H1 (cell line): ENCODE measurements around the gene LIFR. TPM values are rescaled to one million over a fixed set of nuclear protein-coding genes. Genes with fewer than 3 reads are reported as not detected.

ENCODE experiments used
- CTCF ChIA-PET: fragments of 300-600 bp; sonication (Branson Sonifier 250); formaldehyde crosslinking; loops from one replicate; lab custom pipeline; 2021; ENCODE audit not compliant: partially characterized antibody; lab: Charles Lee
- POLR2A ChIA-PET: fragments of 300-600 bp; sonication (Branson Sonifier 250); formaldehyde crosslinking; loops from one replicate; lab custom pipeline; 2021; ENCODE audit warnings: inconsistent platforms; ENCODE audit not compliant: partially characterized antibody; lab: Charles Lee
- DNase-seq, 2 experiments: peaks; one replicate each; pipeline versions ENCODE4 v3.0.0 to v3.0.0-alpha.2; 2010 to 2022; ENCODE audit warnings: low spot score in 2 of 2, low read depth in 1 of 2, mixed read lengths in 1 of 2
- FAIRE-seq: peaks from 2 replicates; lab custom pipeline; 2011; peaks lifted over from hg19 to GRCh38; lab: Jason Lieb, UNC
- H2AFZ ChIP-seq: 2 replicates; pipeline ENCODE4 v1.8.1; 2012; ENCODE audit warnings: low read length, inconsistent platforms
- H2AK5ac ChIP-seq: 2 replicates; pipeline ENCODE4 v1.6.1; 2013; ENCODE audit warnings: low read depth, low read length
- H2BK120ac ChIP-seq: replicated peaks from 2 replicates; pipeline ENCODE3; 2013; ENCODE audit warnings: low read depth, low read length, inconsistent platforms
- H2BK12ac ChIP-seq: 2 replicates; pipeline ENCODE4 v1.6.1; 2013; ENCODE audit warnings: low read depth, low read length
- H2BK15ac ChIP-seq: 2 replicates; pipeline ENCODE4 v1.6.1; 2013; ENCODE audit warnings: low read length
- H2BK20ac ChIP-seq: 2 replicates; pipeline ENCODE4 v1.6.1; 2013; ENCODE audit warnings: low read length
- H2BK5ac ChIP-seq: 2 replicates; pipeline ENCODE4 v1.6.1; 2013; ENCODE audit warnings: low read depth, low read length
- H3K14ac ChIP-seq: 2 replicates; pipeline ENCODE4 v1.6.1; 2013; ENCODE audit warnings: inconsistent platforms; ENCODE audit not compliant: insufficient read length
- H3K18ac ChIP-seq: 2 replicates; pipeline ENCODE4 v1.6.1; 2013; ENCODE audit warnings: low read length; ENCODE audit errors: extremely low read depth
- H3K23ac ChIP-seq: 2 replicates; pipeline ENCODE4 v1.6.1; 2013; ENCODE audit warnings: inconsistent platforms; ENCODE audit not compliant: insufficient read length
- H3K23me2 ChIP-seq: 2 replicates; pipeline ENCODE4 v1.6.1; 2013; ENCODE audit warnings: low read depth, low read length
- H3K27ac ChIP-seq: 2 replicates; pipeline ENCODE4 v1.6.1; 2011; ENCODE audit warnings: low read depth, low read length, inconsistent platforms
- H3K27me3 ChIP-seq, 4 experiments: replicated peaks in 1 of 4; 1 replicate in 1 of 4; 2 replicates in 3 of 4; pipeline versions ENCODE4 v1.6.1 to v1.8.1; 2011 to 2013; ENCODE audit warnings: low read length in 3 of 4, mild to moderate bottlenecking in 3 of 4, inconsistent platforms in 2 of 4, mixed read lengths in 2 of 4, moderate library complexity in 1 of 4; ENCODE audit not compliant: control insufficient read depth in 3 of 4, insufficient read depth in 3 of 4; ENCODE audit errors: extremely low read depth in 1 of 4
- H3K36me3 ChIP-seq, 4 experiments: 2 replicates each; pipeline versions ENCODE4 v1.6.1 to v1.8.1; 2011 to 2013; ENCODE audit warnings: mild to moderate bottlenecking in 4 of 4, low read length in 3 of 4, moderate library complexity in 2 of 4, control low read depth in 1 of 4, inconsistent platforms in 1 of 4; ENCODE audit not compliant: insufficient read depth in 4 of 4, control insufficient read depth in 2 of 4
- H3K4ac ChIP-seq: replicated peaks from 2 replicates; pipeline ENCODE3; 2013; ENCODE audit warnings: low read length, low read depth, mixed read lengths, inconsistent platforms; ENCODE audit not compliant: insufficient read length
- H3K4me1 ChIP-seq, 4 experiments: replicated peaks in 1 of 4; 1 replicate in 1 of 4; 2 replicates in 3 of 4; pipeline versions ENCODE4 v1.6.1 to v1.8.1; 2011 to 2013; ENCODE audit warnings: low read length in 3 of 4, inconsistent platforms in 2 of 4, mixed read lengths in 1 of 4; ENCODE audit not compliant: insufficient read depth in 4 of 4, control insufficient read depth in 3 of 4
- H3K4me2 ChIP-seq, 2 experiments: 2 replicates each; pipeline versions ENCODE4 v1.6.1 to v1.8.1; 2011 to 2013; ENCODE audit warnings: low read depth in 2 of 2, low read length in 2 of 2, control low read depth in 1 of 2, inconsistent platforms in 1 of 2, mild to moderate bottlenecking in 1 of 2; ENCODE audit not compliant: insufficient read depth in 1 of 2
- H3K4me3 ChIP-seq, 4 experiments: fragments of 200-600, 300-600 bp in 1 of 4; sonication (generic), shearing (Covaris generic), sonication (Bioruptor Twin) in 1 of 4; 2 replicates each; pipeline versions ENCODE4 v1.5.1 to v1.8.1; 2011 to 2016; ENCODE audit warnings: low read length in 4 of 4, low read depth in 3 of 4, control low read depth in 2 of 4, inconsistent platforms in 2 of 4, mild to moderate bottlenecking in 2 of 4, mixed read lengths in 1 of 4, moderate library complexity in 1 of 4; ENCODE audit not compliant: insufficient read depth in 2 of 4; ENCODE audit errors: extremely low read depth in 1 of 4
- H3K56ac ChIP-seq: replicated peaks from 2 replicates; pipeline ENCODE3; 2013; ENCODE audit warnings: low read depth, mild to moderate bottlenecking, mixed read lengths, low read length, inconsistent platforms; ENCODE audit not compliant: insufficient read length
- H3K79me1 ChIP-seq: 2 replicates; pipeline ENCODE4 v1.6.1; 2013; ENCODE audit warnings: low read depth, low read length, control low read depth
- H3K79me2 ChIP-seq, 2 experiments: 2 replicates each; pipeline versions ENCODE4 v1.6.1 to v1.8.1; 2012 to 2013; ENCODE audit warnings: low read length in 2 of 2, mild to moderate bottlenecking in 2 of 2, inconsistent platforms in 1 of 2; ENCODE audit not compliant: insufficient read depth in 2 of 2, control insufficient read depth in 1 of 2
- H3K9ac ChIP-seq, 4 experiments: replicated peaks in 1 of 4; 1 replicate in 1 of 4; 2 replicates in 3 of 4; pipeline versions ENCODE4 v1.6.1 to v1.8.1; 2011 to 2013; ENCODE audit warnings: low read depth in 3 of 4, low read length in 3 of 4, control low read depth in 2 of 4, mild to moderate bottlenecking in 2 of 4, moderate library complexity in 2 of 4, inconsistent platforms in 1 of 4; ENCODE audit errors: extremely low read depth in 1 of 4
- H3K9me3 ChIP-seq, 2 experiments: 2 replicates each; pipeline versions ENCODE4 v1.6.1 to v1.8.1; 2012 to 2013; ENCODE audit warnings: mild to moderate bottlenecking in 2 of 2, moderate library complexity in 2 of 2, control low read depth in 1 of 2, inconsistent platforms in 1 of 2, low read depth in 1 of 2, low read length in 1 of 2, mixed read lengths in 1 of 2; ENCODE audit not compliant: insufficient read depth in 2 of 2
- H4K20me1 ChIP-seq, 2 experiments: replicated peaks in 1 of 2; 2 replicates each; pipeline versions ENCODE3 to v1.8.1; 2011 to 2013; ENCODE audit warnings: inconsistent platforms in 2 of 2, low read length in 2 of 2, mild to moderate bottlenecking in 1 of 2; ENCODE audit not compliant: insufficient read depth in 2 of 2, control insufficient read depth in 1 of 2
- H4K5ac ChIP-seq: 2 replicates; pipeline ENCODE4 v1.6.1; 2013; ENCODE audit warnings: low read length, low read depth, mixed read lengths, inconsistent platforms; ENCODE audit not compliant: insufficient read length
- H4K8ac ChIP-seq: 2 replicates; pipeline ENCODE4 v1.8.0; 2013; ENCODE audit warnings: mild to moderate bottlenecking, moderate library complexity, low read length, inconsistent platforms; ENCODE audit not compliant: insufficient read depth; ENCODE audit errors: extremely low read depth
- H4K91ac ChIP-seq: replicated peaks from 2 replicates; pipeline ENCODE3; 2013; ENCODE audit warnings: low read length, mixed read lengths, inconsistent platforms; ENCODE audit not compliant: insufficient read length
- MAX ChIP-seq: IDR thresholded peaks from 2 replicates; pipeline ENCODE4 v1.6.1; 2012; ENCODE audit warnings: inconsistent platforms
- WGBS, 2 experiments: shearing (Covaris generic) in 1 of 2; methylation state at CpG; one replicate each; pipeline versions ENCODE4 v1.1.6 to v1.1.7; 2013 to 2015; ENCODE audit warnings: low lambda C conversion rate in 2 of 2, mixed read lengths in 2 of 2, inconsistent platforms in 1 of 2, low coverage in 1 of 2, missing lambda C conversion rate in 1 of 2; ENCODE audit not compliant: insufficient replicate concordance in 2 of 2, insufficient coverage in 1 of 2, insufficient read length in 1 of 2; ENCODE audit errors: extremely low coverage in 1 of 2, missing lambda C conversion rate in 1 of 2; 5-methylcytosine and 5-hydroxymethylcytosine counted together
- polyA plus RNA-seq, 7 experiments: library from polyadenylated mRNA; depleted of rRNA in 3 of 7; stranded (reverse) in 5 of 7; unstranded in 2 of 7; fragments of >200 nt in 5 of 7; fragments of 200-250 nt in 2 of 7; gene quantifications; 1 replicate in 5 of 7; 2 replicates in 1 of 7; 4 replicates in 1 of 7; pipeline versions ENCODE4 v1.2.1 to v1.2.3, GENCODE V29; 2011 to 2013; ENCODE audit warnings: missing spikeins in 2 of 7, mixed read lengths in 2 of 7
- total RNA-seq: library from RNA; stranded (reverse); fragmentation: NEBNext Ultra II Directional; extraction: Animal tissue kit (Norgen Biotek cat#: 25700); gene quantifications from 2 replicates; pipeline ENCODE4 v1.2.1, GENCODE V29; 2021

The LIFR gene
- total and polyA plus RNA-seq, 2 of the 8 experiments (the other 6 are each of a cell fraction or from before 2014, with no cell fraction given): 2.0 to 18.9 TPM

GRCh38 chr5:38443390-38443789 lies 113.1 kb downstream of the LIFR start:
- CTCF ChIA-PET: interaction anchor here (1.1 to 5.4 kb wide), 6 partner anchors 9 to 365 kb away, joined by 3 to 63 read pairs (median 4); no protein-coding TSS in a partner anchor

More at GRCh38 chr5:38443390-38443789, 113.1 kb downstream of the LIFR start:
- Histone ChIP-seq H3K4me1 (no peaks in the 10 kb centered on the region; a peak in 1 of 7 replicates), H3K23ac (no peak overlapping the region), H2BK15ac (no peak overlapping the region), H3K4me3 (no peak overlapping the region), H3K4ac (no peak overlapping the region), H2BK120ac (no peak overlapping the region), H4K91ac (no peak overlapping the region), H2BK5ac (no peak overlapping the region), H3K23me2 (no peaks in the 10 kb centered on the region), H3K9me3 (no peaks in the 10 kb centered on the region), H2AFZ (no peak overlapping the region), H3K79me2 (no peaks in the 10 kb centered on the region), H4K5ac (no peak overlapping the region), H3K27me3 (no peaks in the 10 kb centered on the region), H4K8ac (no peak overlapping the region), H3K14ac (no peak overlapping the region), H3K18ac (no peak overlapping the region), H3K36me3 (no peaks in the 10 kb centered on the region), H3K56ac (no peak overlapping the region), H2BK20ac (no peak overlapping the region), H3K4me2 (no peak overlapping the region), H3K9ac (no peak overlapping the region), H3K27ac (no peak overlapping the region), H4K20me1 (no peaks in the 10 kb centered on the region), H3K79me1 (no peaks in the 10 kb centered on the region), H2BK12ac (no peak overlapping the region), H2AK5ac (no peak overlapping the region)
- FAIRE-seq: no peak
- 89% methylated on average over 6 of the region's 7 CpGs; no CpG with 5 or more reads in 1 of the 2 experiments for WGBS, 2 experiments
- POLR2A ChIA-PET: no interaction called here
- no peak for DNase-seq
- no peak for TF ChIP-seq MAX
- TF ChIP-seq, all 59 proteins: peak for 0
